Thyroid gland (tissue), 4 donors: ENCODE data around the gene TRIM67. TPM values are rescaled to one million over a fixed set of nuclear protein-coding genes. Genes with fewer than 3 reads are reported as not detected.

ENCODE experiments used
- DNase-seq, 2 donors: peaks; one replicate each; pipeline ENCODE4 v3.0.0-alpha.2; 2019
- H3K27ac ChIP-seq, 3 donors: fragments of 200-600 bp; sonication (generic); 1 replicate in 2 of 3; 2 replicates in 1 of 3; pipeline ENCODE4 v1.5.1; 2016 to 2019; ENCODE audit warnings: mild to moderate bottlenecking in 1 of 3, moderate library complexity in 1 of 3
- H3K27me3 ChIP-seq: fragments of 200-600 bp; sonication (generic); one replicate; pipeline ENCODE4 v1.5.1; 2019
- H3K36me3 ChIP-seq, 2 donors: fragments of 200-600 bp; sonication (generic); one replicate each; pipeline ENCODE4 v1.5.1; 2016 to 2019
- H3K4me1 ChIP-seq, 2 donors: fragments of 200-600 bp; sonication (generic); one replicate each; pipeline ENCODE4 v1.5.1; 2017 to 2019
- H3K4me3 ChIP-seq, 3 donors: fragments of 200-600 bp; sonication (generic); replicated peaks in 1 of 3; 1 replicate in 2 of 3; 2 replicates in 1 of 3; pipeline ENCODE4 v1.5.1; 2016; ENCODE audit warnings: mild to moderate bottlenecking in 1 of 3
- H3K9me3 ChIP-seq: fragments of 200-600 bp; sonication (generic); one replicate; pipeline ENCODE4 v1.5.1; 2017
- CTCF ChIP-seq, 6 experiments: fragments of 200-600 bp in 3 of 6; fragments of 450-650 bp in 3 of 6; sonication (generic) in 3 of 6; IDR thresholded peaks; one replicate each; pipeline ENCODE4 v1.5.1; 2016 to 2019; ENCODE audit warnings: antibody characterized with exemption in 6 of 6, mild to moderate bottlenecking in 2 of 6, inconsistent platforms in 1 of 6, moderate library complexity in 1 of 6
- POLR2A ChIP-seq, 2 donors: fragments of 450-650 bp; IDR thresholded peaks; one replicate each; pipeline ENCODE4 v1.6.1; 2017; ENCODE audit warnings: antibody characterized with exemption in 2 of 2, mild to moderate bottlenecking in 2 of 2, moderate library complexity in 1 of 2
- WGBS, 2 donors: methylation state at CpG; one replicate each; pipeline ENCODE4 v1.1.5; 2017; 5-methylcytosine and 5-hydroxymethylcytosine counted together
- intact Hi-C: fragments of 100-400 bp; cut with DNase I; formaldehyde crosslinking; loops from one replicate; pipeline ENCODE4 v1.15.1; 2023
- total RNA-seq, 4 donors: library from RNA; depleted of rRNA; stranded (reverse); fragments of >200 nt; gene quantifications; one replicate each; pipeline ENCODE4 v1.2.3, GENCODE V29; 2016

Gene TRIM67
- total RNA-seq, 4 donors from 2014 or later = not detected

GRCh38 chr1:231238298-231238697 lies 76.4 kb downstream of the TRIM67 start:
- TF ChIP-seq CTCF (IDR thresholded peaks at IDR 0.05) = no peak
- no peak for TF ChIP-seq POLR2A (IDR thresholded peaks at IDR 0.05)
- WGBS, 2 donors = 100% methylated on average over 1 of the region's 1 CpG
- intact Hi-C loops = loop anchor here (10.0 kb wide), 1 partner anchor 97 kb away; the partner anchor contains the start of genes EXOC8 and SPRTN
- DNase-seq = no peak
- Histone ChIP-seq H3K27ac (no peak overlapping the region), H3K36me3 (peaks cover 0 to 7% of the 10 kb centered on the region in 2 donors), H3K9me3 (no peaks in the 10 kb centered on the region), H3K27me3 (no peaks in the 10 kb centered on the region), H3K4me1 (peaks cover 14 to 23% of the 10 kb centered on the region in 2 donors), H3K4me3 (no peak overlapping the region)

GRCh38 chr1:231240531-231240882 lies 78.6 kb downstream of the TRIM67 start:
- no peak for DNase-seq
- no peaks in the 10 kb centered on the region for H3K9me3 ChIP-seq
- peaks cover 0 to 7% of the 10 kb centered on the region in 2 donors for H3K36me3 ChIP-seq
- peak overlapping the region; percentile 69 to 94 (median 73) for H3K4me3 ChIP-seq
- H3K27me3 ChIP-seq = no peaks in the 10 kb centered on the region
- 3 to 4% methylated on average over 12 to 13 of the region's 13 CpGs for WGBS, 2 donors
- TF ChIP-seq CTCF (IDR thresholded peaks at IDR 0.05) (no peak), POLR2A (IDR thresholded peaks at IDR 0.05) (no peak)
- H3K4me1 ChIP-seq = peaks cover 15 to 25% of the 10 kb centered on the region in 2 donors
- peak overlapping the region; percentile 41 to 78 (median 69) for H3K27ac ChIP-seq
- intact Hi-C loops = no loop called here

- H3K27me3 ChIP-seq = no peaks in the 10 kb centered on the region
- peaks cover 15 to 25% of the 10 kb centered on the region in 2 donors for H3K4me1 ChIP-seq
- peak within 1 kb of the TSS; percentile 69 to 94 (median 73) for H3K4me3 ChIP-seq
- 1 to 2% methylated on average over 15 to 18 of the region's 51 CpGs for WGBS, 2 donors
- intact Hi-C loops = no loop called here
- no peaks in the 10 kb centered on the region for H3K9me3 ChIP-seq
- DNase-seq = peak; percentile 84 to 85
- peaks cover 0 to 7% of the 10 kb centered on the region in 2 donors for H3K36me3 ChIP-seq
- H3K27ac ChIP-seq = peak within 1 kb of the TSS; percentile 41 to 78 (median 69)
- peak; percentile 61 to 93 for TF ChIP-seq POLR2A (IDR thresholded peaks at IDR 0.05)
- no peak for TF ChIP-seq CTCF (IDR thresholded peaks at IDR 0.05)
Observed at GRCh38 chr1:231240883-231241735, 79.3 kb downstream of the TRIM67 start, which contains the start of gene GNPAT. TSS of gene GNPAT (plus strand) at chr1:231241212. CDS start at chr1:231241379, 167 bp downstream.

GRCh38 chr1:231241750-231242149 lies 79.9 kb downstream of the TRIM67 start:
- DNase-seq = peak; percentile 14
- Histone ChIP-seq H3K27me3 (no peaks in the 10 kb centered on the region), H3K36me3 (peaks cover 0 to 7% of the 10 kb centered on the region in 2 donors), H3K9me3 (no peaks in the 10 kb centered on the region), H3K4me3 (peak overlapping the region; percentile 69 to 94 (median 73)), H3K4me1 (peaks cover 15 to 25% of the 10 kb centered on the region in 2 donors), H3K27ac (peak overlapping the region; percentile 41 to 78 (median 69))
- intact Hi-C loops = no loop called here
- TF ChIP-seq CTCF (IDR thresholded peaks at IDR 0.05) (no peak), POLR2A (IDR thresholded peaks at IDR 0.05) (no peak)
- 1 to 2% methylated on average over 10 of the region's 10 CpGs for WGBS, 2 donors
